ENCODE results near the gene PP2D1.

Gene PP2D1

GRCh38 chr3:20012164-20012563, at the start of gene PP2D1:
Gene PP2D1 (minus strand): TSS chr3:20012264. CDS start chr3:20012072, 192 bp downstream.
- no peaks in the 10 kb centered on the region for H3K4me1 Mint-ChIP-seq (ENCODE audit: low read depth)
- no peak within 1 kb of the TSS for H3K4me3 Mint-ChIP-seq
- no peak for DNase-seq
- no peaks in the 10 kb centered on the region for H3K36me3 Mint-ChIP-seq (ENCODE audit: low read depth)
- H3K27me3 Mint-ChIP-seq: no peaks in the 10 kb centered on the region
- H3K9me3 Mint-ChIP-seq: no peaks in the 10 kb centered on the region
- H3K27ac Mint-ChIP-seq: no peak within 1 kb of the TSS

GRCh38 chr3:20060974-20061685, 49.1 kb upstream of the PP2D1 start:
- H3K36me3 Mint-ChIP-seq (ENCODE audit: low read depth): peaks cover 9% of the 10 kb centered on the region
- H3K9me3 Mint-ChIP-seq: no peaks in the 10 kb centered on the region
- H3K4me1 Mint-ChIP-seq (ENCODE audit: low read depth): peaks cover 51% of the 10 kb centered on the region
- no peaks in the 10 kb centered on the region for H3K27me3 Mint-ChIP-seq
- peak overlapping the region; percentile 87 for H3K27ac Mint-ChIP-seq
- H3K4me3 Mint-ChIP-seq: peak overlapping the region; percentile 6
- DNase-seq: no peak

GRCh38 chr3:20059929-20060328, 47.9 kb upstream of the PP2D1 start:
- peaks cover 9% of the 10 kb centered on the region for H3K36me3 Mint-ChIP-seq (ENCODE audit: low read depth)
- H3K9me3 Mint-ChIP-seq: no peaks in the 10 kb centered on the region

GRCh38 chr3:20057612-20058180, 45.6 kb upstream of the PP2D1 start:
- H3K36me3 Mint-ChIP-seq (ENCODE audit: low read depth): peaks cover 12% of the 10 kb centered on the region
- H3K27me3 Mint-ChIP-seq: no peaks in the 10 kb centered on the region
- peak overlapping the region; percentile 8 for H3K4me3 Mint-ChIP-seq
- peaks cover 2% of the 10 kb centered on the region for H3K9me3 Mint-ChIP-seq
- DNase-seq: no peak
- peaks cover 33% of the 10 kb centered on the region for H3K4me1 Mint-ChIP-seq (ENCODE audit: low read depth)
- H3K27ac Mint-ChIP-seq: no peak overlapping the region

More at GRCh38 chr3:20059929-20060328, 47.9 kb upstream of the PP2D1 start:
- no peaks in the 10 kb centered on the region for H3K27me3 Mint-ChIP-seq
- H3K4me1 Mint-ChIP-seq (ENCODE audit: low read depth): peaks cover 43% of the 10 kb centered on the region
- H3K4me3 Mint-ChIP-seq: no peak overlapping the region
- no peak for DNase-seq
- peak overlapping the region; percentile 62 for H3K27ac Mint-ChIP-seq

GRCh38 chr3:20056725-20057611, 44.9 kb upstream of the PP2D1 start:
- peaks cover 12% of the 10 kb centered on the region for H3K36me3 Mint-ChIP-seq (ENCODE audit: low read depth)
- no peak for DNase-seq
- H3K4me1 Mint-ChIP-seq (ENCODE audit: low read depth): peaks cover 38% of the 10 kb centered on the region
- peaks cover 2% of the 10 kb centered on the region for H3K9me3 Mint-ChIP-seq
- H3K27me3 Mint-ChIP-seq: no peaks in the 10 kb centered on the region
- peak overlapping the region; percentile 8 for H3K4me3 Mint-ChIP-seq
- H3K27ac Mint-ChIP-seq: no peak overlapping the region

- no peak overlapping the region for H3K27ac Mint-ChIP-seq
- no peak overlapping the region for H3K4me3 Mint-ChIP-seq
- no peaks in the 10 kb centered on the region for H3K27me3 Mint-ChIP-seq
- H3K36me3 Mint-ChIP-seq (ENCODE audit: low read depth): peaks cover 12% of the 10 kb centered on the region
- no peak for DNase-seq
- H3K4me1 Mint-ChIP-seq (ENCODE audit: low read depth): peaks cover 41% of the 10 kb centered on the region
- peaks cover 2% of the 10 kb centered on the region for H3K9me3 Mint-ChIP-seq
Measured at GRCh38 chr3:20055842-20056241, 43.8 kb upstream of the PP2D1 start.

GRCh38 chr3:20055020-20055775, 43.1 kb upstream of the PP2D1 start:
- Mint-ChIP-seq H3K4me3 (no peak overlapping the region), H3K27me3 (no peaks in the 10 kb centered on the region), H3K4me1 (ENCODE audit: low read depth) (peaks cover 40% of the 10 kb centered on the region), H3K36me3 (ENCODE audit: low read depth) (peaks cover 12% of the 10 kb centered on the region), H3K27ac (no peak overlapping the region), H3K9me3 (peaks cover 2% of the 10 kb centered on the region)
- peak; percentile 44 for DNase-seq

GRCh38 chr3:20054549-20054987, 42.5 kb upstream of the PP2D1 start:
- Mint-ChIP-seq H3K36me3 (ENCODE audit: low read depth) (peaks cover 6% of the 10 kb centered on the region), H3K4me3 (peak overlapping the region; percentile 8), H3K27ac (no peak overlapping the region), H3K27me3 (no peaks in the 10 kb centered on the region), H3K4me1 (ENCODE audit: low read depth) (peaks cover 37% of the 10 kb centered on the region), H3K9me3 (peaks cover 2% of the 10 kb centered on the region)
- peak; percentile 63 for DNase-seq

- Mint-ChIP-seq H3K27ac (peak overlapping the region; percentile 74), H3K4me3 (no peak overlapping the region), H3K9me3 (peaks cover 2% of the 10 kb centered on the region), H3K4me1 (ENCODE audit: low read depth) (peaks cover 45% of the 10 kb centered on the region), H3K27me3 (no peaks in the 10 kb centered on the region), H3K36me3 (ENCODE audit: low read depth) (peaks cover 9% of the 10 kb centered on the region)
- DNase-seq: no peak
Measured at GRCh38 chr3:20052851-20053250, 40.8 kb upstream of the PP2D1 start.

- peak overlapping the region; percentile 26 for H3K27ac Mint-ChIP-seq
- H3K36me3 Mint-ChIP-seq (ENCODE audit: low read depth): peaks cover 13% of the 10 kb centered on the region
- H3K4me3 Mint-ChIP-seq: no peak overlapping the region
- DNase-seq: no peak
- H3K9me3 Mint-ChIP-seq: peaks cover 2% of the 10 kb centered on the region
- peaks cover 57% of the 10 kb centered on the region for H3K4me1 Mint-ChIP-seq (ENCODE audit: low read depth)
- no peaks in the 10 kb centered on the region for H3K27me3 Mint-ChIP-seq
Measured at GRCh38 chr3:20051123-20051806, 39.2 kb upstream of the PP2D1 start.

- H3K4me3 Mint-ChIP-seq: no peak overlapping the region
- H3K4me1 Mint-ChIP-seq (ENCODE audit: low read depth): peaks cover 80% of the 10 kb centered on the region
- DNase-seq: no peak
- H3K9me3 Mint-ChIP-seq: no peaks in the 10 kb centered on the region
- H3K27ac Mint-ChIP-seq: peak overlapping the region; percentile 26
- H3K27me3 Mint-ChIP-seq: no peaks in the 10 kb centered on the region
- H3K36me3 Mint-ChIP-seq (ENCODE audit: low read depth): peaks cover 16% of the 10 kb centered on the region
Measured at GRCh38 chr3:20047976-20048883, 36.2 kb upstream of the PP2D1 start.

- peaks cover 80% of the 10 kb centered on the region for H3K4me1 Mint-ChIP-seq (ENCODE audit: low read depth)
- H3K27me3 Mint-ChIP-seq: no peaks in the 10 kb centered on the region
- DNase-seq: no peak
- H3K27ac Mint-ChIP-seq: peak overlapping the region; percentile 26
- no peaks in the 10 kb centered on the region for H3K9me3 Mint-ChIP-seq
- no peak overlapping the region for H3K4me3 Mint-ChIP-seq
- peaks cover 16% of the 10 kb centered on the region for H3K36me3 Mint-ChIP-seq (ENCODE audit: low read depth)
Measured at GRCh38 chr3:20047341-20047779, 35.3 kb upstream of the PP2D1 start.

- no peaks in the 10 kb centered on the region for H3K9me3 Mint-ChIP-seq
- H3K27ac Mint-ChIP-seq: no peak overlapping the region
- peaks cover 80% of the 10 kb centered on the region for H3K4me1 Mint-ChIP-seq (ENCODE audit: low read depth)
- peaks cover 16% of the 10 kb centered on the region for H3K36me3 Mint-ChIP-seq (ENCODE audit: low read depth)
- no peak for DNase-seq
- H3K27me3 Mint-ChIP-seq: no peaks in the 10 kb centered on the region
- no peak overlapping the region for H3K4me3 Mint-ChIP-seq
Measured at GRCh38 chr3:20046556-20046955, 34.5 kb upstream of the PP2D1 start.

All from activated T-cell treated with anti-CD3 and anti-CD28 coated beads, Interleukin-2, amount 50 U/mL, for 24 hours (primary cell).